Activated CD8-positive, alpha-beta memory T cell treated with anti-CD3 and anti-CD28 coated beads for 36 hours (primary cell): Measurements from ENCODE around the gene TMEM134. TPM values are rescaled to one million over a fixed set of nuclear protein-coding genes. Genes with fewer than 3 reads are reported as not detected.

Source experiments
- CTCF ChIA-PET: fragments of 350-600 bp; sonication (Branson Sonifier 250); formaldehyde crosslinking; loops from one replicate; lab custom pipeline; 2021; ENCODE audit warnings: antibody characterized with exemption; lab: Charles Lee
- POLR2A ChIA-PET: fragments of 350-600 bp; sonication (Branson Sonifier 250); formaldehyde crosslinking; loops from one replicate; lab custom pipeline; 2021; ENCODE audit warnings: antibody characterized with exemption; lab: Charles Lee
- total RNA-seq, 2 experiments: library from RNA; stranded (reverse); gene quantifications; one replicate each; pipeline ENCODE4 v1.2.3, GENCODE V29; 2021

Gene TMEM134
- total RNA-seq, 2 experiments from 2014 or later = 46.4 to 47.7 TPM

DNA sequence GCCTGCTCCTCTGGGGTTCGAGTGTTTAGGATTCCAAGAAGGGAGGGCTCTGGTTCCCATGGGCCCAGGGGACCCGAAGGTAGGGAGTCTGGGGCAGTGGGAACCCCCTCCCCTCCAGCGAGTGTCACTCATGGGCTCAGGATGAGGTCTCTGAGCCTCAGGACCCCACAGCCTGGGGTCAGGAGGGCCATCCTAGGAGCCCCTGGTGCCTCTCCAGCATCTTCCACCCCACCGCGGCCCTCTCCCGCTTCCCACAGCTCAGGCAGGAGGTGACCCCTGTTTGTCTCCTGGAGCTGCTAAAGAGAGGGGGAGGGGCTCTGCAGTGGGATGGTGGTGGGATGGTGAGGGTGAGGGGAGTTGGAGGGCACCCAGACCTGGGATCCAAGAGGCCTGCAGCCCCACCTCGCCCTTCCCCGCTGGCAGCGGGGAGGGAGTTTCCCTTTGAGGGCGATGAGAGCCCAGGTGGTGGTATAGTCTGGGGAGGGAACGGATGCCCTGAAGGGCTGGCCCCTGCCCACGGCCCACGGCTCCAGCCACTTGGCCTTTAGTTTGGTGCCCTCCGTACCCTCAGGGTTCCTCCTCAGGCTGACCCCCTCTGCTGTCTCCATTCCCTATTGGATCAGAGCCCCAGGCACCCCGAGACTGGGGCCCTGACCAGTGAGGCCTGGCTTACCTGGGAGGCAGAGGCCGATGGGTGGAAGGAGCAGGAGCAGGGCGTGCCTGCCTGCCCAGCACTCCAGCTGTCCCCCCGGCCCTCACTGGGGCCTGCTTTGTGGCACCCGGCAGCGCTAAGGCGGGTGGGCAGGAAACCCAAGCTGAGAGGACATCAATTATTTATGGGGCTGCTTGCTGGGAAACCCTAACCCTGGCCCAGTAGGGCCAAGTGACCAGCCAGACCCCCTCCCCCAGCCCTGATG is 15.0 kb downstream of the TMEM134 start:
- ChIA-PET POLR2A (no interaction called here), CTCF (interaction anchor here (1.3 kb wide), 1 partner anchor 14 kb away, joined by 3 read pairs; no protein-coding TSS in a partner anchor)

- CTCF ChIA-PET = no interaction called here
- POLR2A ChIA-PET = interaction anchor here (0.9 kb wide), 2 partner anchors 14 to 16 kb away, joined by 3 read pairs; no protein-coding TSS in a partner anchor
Measured at GRCh38 chr11:67452141-67452952, 16.7 kb downstream of the TMEM134 start, which contains the start of gene GPR152. Gene GPR152 (minus strand): TSS chr11:67452729. CDS start chr11:67452724, 5 bp downstream.

- POLR2A ChIA-PET = interaction anchor here (0.9 to 1.4 kb wide), 3 partner anchors 9 to 17 kb away, joined by 3 read pairs; no protein-coding TSS in a partner anchor
- CTCF ChIA-PET = no interaction called here
Measured at GRCh38 chr11:67451658-67451976, 17.4 kb downstream of the TMEM134 start.

DNA sequence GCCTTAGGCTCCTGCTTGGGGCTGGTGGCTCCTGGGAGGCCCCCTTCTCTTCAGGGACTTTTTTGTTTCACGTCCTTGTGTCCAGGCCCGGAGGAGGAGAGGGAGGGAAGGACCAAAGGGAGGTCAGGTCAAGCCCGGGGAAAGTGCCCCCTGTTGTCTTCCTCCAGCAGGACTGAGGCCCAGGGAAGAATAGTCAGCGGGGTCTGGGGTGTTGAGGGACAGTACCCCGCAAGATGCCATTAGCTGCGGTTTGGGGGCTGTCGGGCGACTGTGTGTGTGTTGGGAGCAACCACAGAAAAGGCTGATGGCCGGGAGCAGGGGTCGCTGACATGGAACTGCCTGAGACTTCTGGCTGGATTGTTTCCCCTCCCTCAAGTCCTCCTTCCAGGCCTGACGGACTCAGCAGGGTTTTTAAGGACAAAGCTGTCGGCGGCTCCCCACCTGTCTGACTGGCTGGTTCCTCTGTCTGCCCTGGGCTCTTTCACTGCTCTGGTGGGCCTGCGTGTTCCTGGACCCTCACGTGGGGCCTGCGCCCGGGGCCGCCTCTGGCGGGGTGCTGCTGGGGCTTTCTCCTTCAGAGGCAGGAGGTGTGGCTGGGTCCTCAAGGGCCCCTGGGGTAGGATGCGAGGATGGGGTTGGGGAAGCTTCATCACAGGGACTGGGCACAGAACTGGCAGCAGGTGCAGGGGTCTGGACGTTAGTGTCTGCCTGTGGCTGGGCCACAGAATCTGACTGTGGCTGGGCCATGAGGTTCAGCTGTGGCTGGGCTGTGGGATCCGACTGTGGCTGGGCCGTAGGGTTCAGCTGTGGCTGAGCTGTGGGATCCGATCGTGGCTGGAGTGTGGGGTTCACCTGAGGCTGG is 18.0 kb downstream of the TMEM134 start:
- ChIA-PET POLR2A (interaction anchor here (0.9 to 1.4 kb wide), 3 partner anchors 10 to 17 kb away, joined by 3 to 4 read pairs (median 3); partner anchors contain the start of gene PTPRCAP), CTCF (no interaction called here)

DNA sequence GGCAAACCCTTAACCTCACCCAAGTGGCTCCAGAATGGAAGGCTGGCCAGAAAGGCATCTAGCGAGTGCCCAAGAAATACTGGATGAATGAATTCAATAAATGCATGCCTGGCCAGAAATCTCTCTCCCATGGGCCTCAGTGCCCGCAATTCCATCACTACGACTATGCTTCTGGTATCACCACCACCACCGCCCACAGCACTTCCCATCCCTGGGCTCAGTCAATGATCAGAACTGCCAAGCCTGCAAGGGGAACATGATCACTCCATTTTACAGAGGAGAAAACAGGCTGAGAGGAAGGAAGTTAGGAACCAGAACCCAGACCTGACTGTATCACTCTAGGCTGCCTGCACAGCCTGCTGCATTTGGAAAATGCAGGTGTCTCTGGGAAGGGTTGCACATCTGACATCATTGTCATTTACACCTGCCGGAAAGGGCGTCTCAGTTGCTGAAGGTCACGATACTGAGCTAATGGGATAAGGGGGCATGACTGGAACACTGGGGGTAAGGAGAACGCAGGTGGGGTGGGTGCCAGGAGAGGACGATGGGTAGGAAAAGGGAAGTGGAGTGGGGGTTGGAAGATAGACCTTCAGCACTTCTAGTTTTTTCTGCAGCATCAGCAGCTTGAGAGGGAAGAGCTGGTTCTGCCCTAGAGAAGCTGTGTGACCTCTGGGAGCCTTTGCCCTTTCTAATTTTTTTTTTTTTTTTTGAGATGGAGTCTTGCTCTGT is 19.8 kb downstream of the TMEM134 start:
- POLR2A ChIA-PET = interaction anchor here (0.7 to 1.6 kb wide), 3 partner anchors 8 to 20 kb away, joined by 4 to 6 read pairs (median 4); partner anchors contain the start of genes PTPRCAP and TMEM134
- CTCF ChIA-PET = no interaction called here

DNA sequence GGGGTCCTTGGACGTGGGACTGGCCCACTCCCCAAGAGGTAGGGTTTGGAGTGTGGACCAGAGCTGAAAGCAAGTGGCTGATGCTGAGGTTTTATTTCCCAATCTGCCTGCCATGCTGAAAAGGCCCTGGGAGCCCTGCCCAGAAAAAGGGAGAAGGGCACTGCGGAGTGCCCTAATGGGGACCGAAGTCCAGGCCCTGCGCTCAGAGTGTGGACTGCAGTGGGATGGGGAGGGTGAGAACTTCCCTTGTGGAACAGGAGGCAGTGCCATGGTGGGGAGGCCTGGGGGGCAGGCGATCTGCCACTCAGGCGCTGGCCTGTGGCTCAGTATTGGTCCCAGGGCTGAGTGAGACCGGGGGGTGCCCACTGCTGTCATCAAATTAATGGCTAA is 20.8 kb downstream of the TMEM134 start:
- ChIA-PET CTCF (no interaction called here), POLR2A (interaction anchor here (1.2 kb wide), 1 partner anchor 20 kb away, joined by 4 read pairs; no protein-coding TSS in a partner anchor)

GRCh38 chr11:67445515-67445914 is 23.5 kb downstream of the TMEM134 start:
- ChIA-PET POLR2A (interaction anchor here (0.6 to 1.2 kb wide), 3 partner anchors 9 to 43 kb away, joined by 3 to 7 read pairs (median 5); no protein-coding TSS in a partner anchor), CTCF (no interaction called here)

- ChIA-PET CTCF (no interaction called here), POLR2A (interaction anchor here (0.6 to 1.1 kb wide), 3 partner anchors 30 to 43 kb away, joined by 3 to 7 read pairs (median 4); no protein-coding TSS in a partner anchor)
Measured at GRCh38 chr11:67442504-67443404, 26.3 kb downstream of the TMEM134 start.

- ChIA-PET POLR2A (interaction anchor here (0.9 kb wide), 1 partner anchor 35 kb away, joined by 3 read pairs; no protein-coding TSS in a partner anchor), CTCF (no interaction called here)
Measured at GRCh38 chr11:67441731-67442351, 27.2 kb downstream of the TMEM134 start.

DNA sequence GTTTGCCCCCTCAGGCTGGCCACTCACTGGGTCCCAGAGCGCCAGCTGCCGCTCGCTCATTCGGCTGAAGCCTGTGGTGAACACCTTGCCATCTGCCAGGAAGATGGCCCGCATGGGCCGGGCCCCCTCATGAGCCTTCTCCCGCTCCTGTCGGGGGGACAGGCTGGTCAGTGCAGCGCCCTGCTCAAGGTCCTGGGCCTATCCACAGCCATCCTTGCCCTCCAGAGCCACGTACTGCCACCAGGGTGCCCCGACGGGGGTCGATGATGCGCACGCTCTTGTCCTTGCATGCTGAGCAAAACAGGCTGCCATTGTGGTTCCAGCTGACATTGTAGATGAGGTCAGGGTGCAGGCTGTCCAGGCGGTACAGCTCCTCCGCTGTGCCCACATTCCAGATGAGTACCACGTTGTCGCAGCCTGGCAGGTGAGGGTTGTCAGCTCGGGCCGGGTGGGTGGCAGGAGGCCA is 27.9 kb downstream of the TMEM134 start:
- POLR2A ChIA-PET = interaction anchor here (0.6 to 0.9 kb wide), 2 partner anchors 8 to 34 kb away, joined by 3 to 4 read pairs; no protein-coding TSS in a partner anchor
- CTCF ChIA-PET = interaction anchor here (0.6 kb wide), 1 partner anchor 24 kb away, joined by 3 read pairs; no protein-coding TSS in a partner anchor

- ChIA-PET POLR2A (interaction anchor here (0.6 to 4.7 kb wide), 5 partner anchors 9 to 39 kb away, joined by 3 to 39 read pairs (median 4); partner anchors contain the start of genes PPP1CA and RPS6KB2), CTCF (interaction anchor here (0.6 kb wide), 1 partner anchor 24 kb away, joined by 3 read pairs; no protein-coding TSS in a partner anchor)
Measured at GRCh38 chr11:67440229-67441097, 28.6 kb downstream of the TMEM134 start.

DNA sequence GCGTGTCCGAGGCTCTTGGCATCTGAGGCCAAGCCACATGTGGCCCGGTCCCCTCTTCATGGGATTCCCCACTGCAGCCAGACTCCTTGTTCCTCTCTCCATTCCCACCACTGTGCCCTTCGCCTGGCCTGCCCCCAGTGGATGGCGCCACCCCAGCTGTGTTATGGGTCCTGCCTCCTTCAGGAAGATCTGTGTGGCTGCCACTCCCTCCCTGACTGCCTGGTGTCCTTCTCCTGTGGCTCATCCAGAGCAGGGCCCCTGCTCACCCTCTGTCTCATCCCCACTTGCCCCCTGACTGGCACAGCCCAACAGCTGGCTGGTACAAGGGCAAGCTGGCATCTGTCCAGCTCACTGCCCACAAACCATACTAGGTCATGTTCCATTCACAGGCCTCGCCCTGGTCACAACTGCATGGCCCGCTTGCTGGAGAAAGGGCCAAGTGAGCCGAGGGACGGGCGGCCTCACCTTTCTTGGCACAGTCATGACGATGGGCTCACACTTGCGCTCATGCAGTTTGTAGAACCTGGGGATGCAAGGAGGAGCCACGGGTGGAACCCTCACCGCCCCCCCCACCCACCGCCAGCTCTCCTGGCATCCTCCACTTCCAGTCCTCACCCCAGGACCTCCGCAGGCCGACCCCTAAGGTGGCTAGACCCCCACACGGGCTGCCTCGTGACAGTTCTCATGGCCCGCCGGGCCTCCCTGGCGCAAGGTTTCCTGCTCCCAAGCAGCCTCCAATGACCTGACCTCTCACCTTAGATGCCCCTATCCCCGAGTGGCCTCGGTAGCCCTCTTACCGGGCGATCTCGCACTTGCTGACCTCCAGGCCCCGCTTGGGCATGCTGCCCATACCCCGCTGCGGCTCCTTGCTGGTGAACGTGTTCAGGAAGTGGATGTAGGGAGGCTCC is 29.5 kb downstream of the TMEM134 start:
- ChIA-PET POLR2A (interaction anchor here (0.5 to 5.6 kb wide), 9 partner anchors 11 to 46 kb away, joined by 3 to 79 read pairs (median 25); partner anchors contain the start of genes AIP, PPP1CA, RPS6KB2 and TBC1D10C), CTCF (interaction anchor here (0.8 to 1.5 kb wide), 9 partner anchors 19 to 49 kb away, joined by 3 to 7 read pairs (median 4); partner anchors contain the start of genes AIP and TBC1D10C)

- ChIA-PET POLR2A (interaction anchor here (0.6 to 5.6 kb wide), 16 partner anchors 10 to 206 kb away, joined by 3 to 79 read pairs (median 12); partner anchors contain the start of genes AIP, PPP1CA, RAD9A and RPS6KB2), CTCF (interaction anchor here (0.7 to 3.0 kb wide), 15 partner anchors 10 to 68 kb away, joined by 3 to 16 read pairs (median 4); partner anchors contain the start of genes PITPNM1, PPP1CA, RPS6KB2 and TBC1D10C)
Measured at GRCh38 chr11:67438158-67438902, 30.7 kb downstream of the TMEM134 start.
